PFSK-1 (cell line): ENCODE results near the gene ATOH8.

Source experiments
- POLR2AphosphoS5 ChIP-seq: IDR thresholded peaks from 2 replicates; pipeline ENCODE4 v1.6.1; 2012; ENCODE audit warnings: low read depth, mild to moderate bottlenecking, control low read depth, low read length, moderate library complexity
- SIN3A ChIP-seq: IDR thresholded peaks from 2 replicates; pipeline ENCODE4 v1.6.1; 2012; ENCODE audit warnings: mild to moderate bottlenecking, low read length, moderate library complexity, borderline replicate concordance; ENCODE audit not compliant: insufficient read depth
- TAF1 ChIP-seq: IDR thresholded peaks from 2 replicates; pipeline ENCODE4 v1.6.1; 2012; ENCODE audit warnings: low read length, control low read depth, borderline replicate concordance; ENCODE audit not compliant: insufficient read depth
- TF ChIP-seq, protein P1 (sequence below), 2 experiments: IDR thresholded peaks; 2 replicates each; pipeline versions ENCODE4 v1.6.1 to v1.8.0; 2011 to 2012; ENCODE audit warnings: low read depth in 2 of 2, low read length in 2 of 2, control low read depth in 1 of 2, inconsistent platforms in 1 of 2, mild to moderate bottlenecking in 1 of 2, moderate library complexity in 1 of 2; ENCODE audit not compliant: insufficient read depth in 1 of 2

DNA sequence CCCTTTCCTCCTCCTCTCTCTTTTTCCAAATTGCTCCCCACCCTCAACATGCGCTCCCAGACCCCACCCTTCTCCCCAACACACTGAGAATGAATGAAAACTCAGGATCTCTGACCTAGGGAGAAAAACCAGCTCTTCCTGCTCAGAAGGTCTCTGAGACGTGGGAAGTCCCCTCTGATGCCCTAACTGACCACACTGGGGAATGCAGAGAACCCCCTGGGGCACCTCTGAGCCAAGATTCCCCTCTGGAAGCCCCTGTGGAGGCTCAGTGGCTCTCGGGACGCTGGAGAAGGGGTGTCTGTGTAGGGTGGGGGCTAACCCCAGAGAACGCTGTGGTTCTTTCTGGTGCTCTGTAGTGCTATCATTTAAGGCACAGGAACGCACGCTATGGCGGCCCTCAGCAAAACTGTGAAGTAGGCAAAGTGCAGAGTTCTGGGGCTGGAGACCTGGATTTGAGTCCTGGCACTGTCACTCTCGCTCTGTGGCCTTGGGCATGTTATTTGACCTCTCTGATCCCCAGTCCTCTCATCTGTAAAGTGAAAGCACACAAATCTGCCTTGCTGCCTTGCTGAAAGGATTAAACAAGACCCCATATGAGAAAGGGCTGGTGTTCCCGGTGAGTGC, 17.1 kb downstream of the ATOH8 start:
- no peak for TF ChIP-seq TAF1
- TF ChIP-seq POLR2AphosphoS5, result no peak
- no peak for TF ChIP-seq SIN3A
- TF ChIP-seq, protein P1, sequence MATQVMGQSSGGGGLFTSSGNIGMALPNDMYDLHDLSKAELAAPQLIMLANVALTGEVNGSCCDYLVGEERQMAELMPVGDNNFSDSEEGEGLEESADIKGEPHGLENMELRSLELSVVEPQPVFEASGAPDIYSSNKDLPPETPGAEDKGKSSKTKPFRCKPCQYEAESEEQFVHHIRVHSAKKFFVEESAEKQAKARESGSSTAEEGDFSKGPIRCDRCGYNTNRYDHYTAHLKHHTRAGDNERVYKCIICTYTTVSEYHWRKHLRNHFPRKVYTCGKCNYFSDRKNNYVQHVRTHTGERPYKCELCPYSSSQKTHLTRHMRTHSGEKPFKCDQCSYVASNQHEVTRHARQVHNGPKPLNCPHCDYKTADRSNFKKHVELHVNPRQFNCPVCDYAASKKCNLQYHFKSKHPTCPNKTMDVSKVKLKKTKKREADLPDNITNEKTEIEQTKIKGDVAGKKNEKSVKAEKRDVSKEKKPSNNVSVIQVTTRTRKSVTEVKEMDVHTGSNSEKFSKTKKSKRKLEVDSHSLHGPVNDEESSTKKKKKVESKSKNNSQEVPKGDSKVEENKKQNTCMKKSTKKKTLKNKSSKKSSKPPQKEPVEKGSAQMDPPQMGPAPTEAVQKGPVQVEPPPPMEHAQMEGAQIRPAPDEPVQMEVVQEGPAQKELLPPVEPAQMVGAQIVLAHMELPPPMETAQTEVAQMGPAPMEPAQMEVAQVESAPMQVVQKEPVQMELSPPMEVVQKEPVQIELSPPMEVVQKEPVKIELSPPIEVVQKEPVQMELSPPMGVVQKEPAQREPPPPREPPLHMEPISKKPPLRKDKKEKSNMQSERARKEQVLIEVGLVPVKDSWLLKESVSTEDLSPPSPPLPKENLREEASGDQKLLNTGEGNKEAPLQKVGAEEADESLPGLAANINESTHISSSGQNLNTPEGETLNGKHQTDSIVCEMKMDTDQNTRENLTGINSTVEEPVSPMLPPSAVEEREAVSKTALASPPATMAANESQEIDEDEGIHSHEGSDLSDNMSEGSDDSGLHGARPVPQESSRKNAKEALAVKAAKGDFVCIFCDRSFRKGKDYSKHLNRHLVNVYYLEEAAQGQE (IDR thresholded peaks at IDR 0.05; ENCODE audit: insufficient read depth in 1 of 2, low read depth in 2 of 2, low read length in 2 of 2), result no peak
